IMR-90 (cell line): Measurements from ENCODE around the gene GH1.

Experiments
- BHLHE40 ChIP-seq: fragments of 150-350 bp; IDR thresholded peaks from 2 replicates; pipeline ENCODE4 v1.6.1; 2016; ENCODE audit warnings: mild to moderate bottlenecking, low read depth, low read length
- CTCF ChIP-seq: conservative IDR thresholded peaks from 2 replicates; pipeline ENCODE4 v1.5.1; 2012; ENCODE audit warnings: mild to moderate bottlenecking, low read depth, low read length, improper control_type of control experiment
- MAZ ChIP-seq: IDR thresholded peaks from 2 replicates; pipeline ENCODE4 v1.6.1; 2012; ENCODE audit warnings: low read depth, mild to moderate bottlenecking, low read length, improper control_type of control experiment, moderate library complexity, borderline replicate concordance
- USF2 ChIP-seq: fragments of 150-350 bp; IDR thresholded peaks from 2 replicates; pipeline ENCODE4 v1.6.1; 2017; ENCODE audit warnings: mild to moderate bottlenecking, antibody characterized with exemption, low read length, low read depth

- no peak for TF ChIP-seq CTCF
- TF ChIP-seq MAZ, result no peak
- no peak for TF ChIP-seq BHLHE40
- no peak for TF ChIP-seq USF2
These were observed 12.4 kb upstream of the GH1 start for GRCh38 chr17:63930951-63931575.
